ENCODE results near the gene PRR16.

The PRR16 gene

GRCh38 chr5:120504057-120504456, 40.0 kb downstream of the PRR16 start:
- no peak overlapping the region for H3K4me3 ChIP-seq (ENCODE audit: low read length)
- no peak for DNase-seq (ENCODE audit: low read depth)
- TF ChIP-seq, protein P1, sequence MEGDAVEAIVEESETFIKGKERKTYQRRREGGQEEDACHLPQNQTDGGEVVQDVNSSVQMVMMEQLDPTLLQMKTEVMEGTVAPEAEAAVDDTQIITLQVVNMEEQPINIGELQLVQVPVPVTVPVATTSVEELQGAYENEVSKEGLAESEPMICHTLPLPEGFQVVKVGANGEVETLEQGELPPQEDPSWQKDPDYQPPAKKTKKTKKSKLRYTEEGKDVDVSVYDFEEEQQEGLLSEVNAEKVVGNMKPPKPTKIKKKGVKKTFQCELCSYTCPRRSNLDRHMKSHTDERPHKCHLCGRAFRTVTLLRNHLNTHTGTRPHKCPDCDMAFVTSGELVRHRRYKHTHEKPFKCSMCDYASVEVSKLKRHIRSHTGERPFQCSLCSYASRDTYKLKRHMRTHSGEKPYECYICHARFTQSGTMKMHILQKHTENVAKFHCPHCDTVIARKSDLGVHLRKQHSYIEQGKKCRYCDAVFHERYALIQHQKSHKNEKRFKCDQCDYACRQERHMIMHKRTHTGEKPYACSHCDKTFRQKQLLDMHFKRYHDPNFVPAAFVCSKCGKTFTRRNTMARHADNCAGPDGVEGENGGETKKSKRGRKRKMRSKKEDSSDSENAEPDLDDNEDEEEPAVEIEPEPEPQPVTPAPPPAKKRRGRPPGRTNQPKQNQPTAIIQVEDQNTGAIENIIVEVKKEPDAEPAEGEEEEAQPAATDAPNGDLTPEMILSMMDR (conservative IDR thresholded peaks at IDR 0.05; ENCODE audit: low read depth, low read length) = no peak

DNA sequence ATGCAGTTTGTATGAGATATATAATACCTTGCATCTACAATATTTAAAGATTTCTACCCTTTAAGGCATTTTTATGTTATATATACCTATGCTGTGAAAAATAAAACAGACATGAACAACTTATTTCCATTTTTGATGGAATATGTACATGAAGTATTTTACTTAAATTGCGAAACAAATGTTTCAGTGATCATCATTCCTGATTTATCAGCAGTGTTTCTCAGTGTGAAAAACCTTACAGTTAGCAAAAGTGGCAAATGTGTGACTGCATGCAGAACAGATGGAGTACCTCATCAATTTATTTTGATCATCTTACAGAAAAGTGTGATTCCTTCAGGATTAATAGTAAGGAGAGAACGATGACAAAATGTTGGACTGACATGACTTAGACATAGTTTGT, 43.1 kb downstream of the PRR16 start:
- no peak overlapping the region for H3K4me3 ChIP-seq (ENCODE audit: low read length)
- DNase-seq (ENCODE audit: low read depth) = no peak
- TF ChIP-seq, protein P1 (conservative IDR thresholded peaks at IDR 0.05; ENCODE audit: low read depth, low read length) = no peak

DNA sequence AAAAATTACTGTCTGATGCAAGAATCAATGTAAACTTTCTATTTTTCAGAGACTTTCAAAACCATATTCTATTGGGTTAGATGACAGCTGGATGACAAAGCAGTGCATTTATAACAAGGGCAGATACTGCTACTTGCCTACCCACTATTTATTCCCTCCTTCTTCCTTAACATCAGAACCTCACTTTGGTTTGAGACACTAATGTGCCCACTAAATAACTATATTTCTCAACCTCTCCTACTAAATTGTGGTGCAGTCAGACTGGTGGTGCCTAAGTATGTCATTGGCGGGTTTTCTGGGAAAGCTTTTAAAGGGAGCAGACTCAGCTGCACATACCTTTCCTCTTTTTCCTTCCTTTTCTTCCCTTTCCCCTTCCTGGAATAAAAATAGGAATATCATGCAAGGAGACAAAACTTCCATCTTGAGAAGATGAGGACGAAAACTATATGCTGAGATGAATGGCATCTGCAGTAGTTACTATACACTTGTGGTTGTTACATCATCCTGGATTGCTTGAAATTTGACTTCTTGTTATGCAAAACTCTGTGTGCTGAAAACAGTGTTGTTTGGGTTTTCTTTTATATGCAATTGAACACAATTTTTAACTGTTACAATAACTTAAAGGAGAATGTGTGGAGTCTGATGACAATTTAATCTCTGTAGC, 43.8 kb downstream of the PRR16 start:
- H3K4me3 ChIP-seq (ENCODE audit: low read length) = no peak overlapping the region
- TF ChIP-seq, protein P1 (conservative IDR thresholded peaks at IDR 0.05; ENCODE audit: low read depth, low read length) = no peak
- no peak for DNase-seq (ENCODE audit: low read depth)

DNA sequence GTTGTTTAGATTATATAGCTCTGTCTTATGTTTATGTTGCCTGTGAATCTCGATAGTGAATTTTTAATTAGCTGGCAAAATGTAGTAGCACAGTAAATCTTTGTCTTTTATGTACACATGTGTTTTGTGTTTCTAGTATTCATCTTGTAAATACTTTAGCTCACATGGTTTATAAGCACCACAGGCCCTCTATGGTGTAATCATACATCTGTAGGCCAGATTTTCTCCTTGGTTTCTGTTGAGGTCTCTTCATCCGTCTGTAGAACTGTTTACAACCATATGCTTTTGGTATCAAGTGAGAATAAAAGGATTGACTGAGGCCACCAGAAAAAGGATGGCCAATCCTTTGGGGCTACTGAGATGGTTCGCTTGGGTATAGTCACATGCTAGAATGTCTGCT, 45.0 kb downstream of the PRR16 start:
- no peak for DNase-seq (ENCODE audit: low read depth)
- H3K4me3 ChIP-seq (ENCODE audit: low read length) = no peak overlapping the region
- TF ChIP-seq, protein P1 (conservative IDR thresholded peaks at IDR 0.05; ENCODE audit: low read depth, low read length) = no peak

- no peak for DNase-seq (ENCODE audit: low read depth)
- TF ChIP-seq, protein P1 (conservative IDR thresholded peaks at IDR 0.05; ENCODE audit: low read depth, low read length) = no peak
- no peak overlapping the region for H3K4me3 ChIP-seq (ENCODE audit: low read length)
Observed at GRCh38 chr5:120510098-120510637, 46.1 kb downstream of the PRR16 start.

- DNase-seq (ENCODE audit: low read depth) = no peak
- TF ChIP-seq, protein P1 (conservative IDR thresholded peaks at IDR 0.05; ENCODE audit: low read depth, low read length) = no peak
- no peak overlapping the region for H3K4me3 ChIP-seq (ENCODE audit: low read length)
Observed at GRCh38 chr5:120510994-120511686, 47.0 kb downstream of the PRR16 start.

GRCh38 chr5:120512068-120512467, 48.0 kb downstream of the PRR16 start:
- H3K4me3 ChIP-seq (ENCODE audit: low read length) = no peak overlapping the region
- TF ChIP-seq, protein P1 (conservative IDR thresholded peaks at IDR 0.05; ENCODE audit: low read depth, low read length) = no peak
- no peak for DNase-seq (ENCODE audit: low read depth)
